Body of pancreas (tissue), 4 donors: Measurements from ENCODE around the gene ESYT2.

ENCODE experiments used
- POLR2A ChIP-seq, 3 donors: fragments of 450-650 bp; IDR thresholded peaks; one replicate each; pipeline ENCODE4 v1.6.1; 2016; ENCODE audit warnings: antibody characterized with exemption in 3 of 3, mild to moderate bottlenecking in 2 of 3
- TF ChIP-seq, protein P1 (sequence below), 7 experiments: fragments of 450-650 bp in 4 of 7; fragments of 200-600 bp in 3 of 7; sonication (generic) in 3 of 7; IDR thresholded peaks; one replicate each; pipeline ENCODE4 v1.5.1; 2016 to 2019; ENCODE audit warnings: antibody characterized with exemption in 7 of 7

DNA sequence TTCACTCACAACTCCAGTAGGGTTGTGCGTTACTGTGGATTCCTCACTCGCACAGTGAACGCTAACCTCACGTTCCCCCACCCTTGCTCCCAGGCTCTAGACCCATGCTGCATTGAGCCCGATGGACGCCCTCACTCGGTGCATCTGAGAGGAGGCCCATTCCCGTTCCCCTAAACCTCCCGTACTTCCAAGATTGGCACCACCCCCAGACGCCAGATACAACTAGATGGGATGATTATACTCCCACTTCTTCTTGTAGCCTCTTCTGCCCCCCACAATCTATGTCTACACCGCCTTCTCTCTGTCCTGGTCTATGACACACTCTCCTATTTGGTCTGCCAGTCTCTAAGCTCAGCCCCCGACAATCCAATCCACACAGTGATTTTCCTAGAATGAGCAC, 67.4 kb downstream of the ESYT2 start:
- no peak for TF ChIP-seq POLR2A (IDR thresholded peaks at IDR 0.05)
- TF ChIP-seq, protein P1, sequence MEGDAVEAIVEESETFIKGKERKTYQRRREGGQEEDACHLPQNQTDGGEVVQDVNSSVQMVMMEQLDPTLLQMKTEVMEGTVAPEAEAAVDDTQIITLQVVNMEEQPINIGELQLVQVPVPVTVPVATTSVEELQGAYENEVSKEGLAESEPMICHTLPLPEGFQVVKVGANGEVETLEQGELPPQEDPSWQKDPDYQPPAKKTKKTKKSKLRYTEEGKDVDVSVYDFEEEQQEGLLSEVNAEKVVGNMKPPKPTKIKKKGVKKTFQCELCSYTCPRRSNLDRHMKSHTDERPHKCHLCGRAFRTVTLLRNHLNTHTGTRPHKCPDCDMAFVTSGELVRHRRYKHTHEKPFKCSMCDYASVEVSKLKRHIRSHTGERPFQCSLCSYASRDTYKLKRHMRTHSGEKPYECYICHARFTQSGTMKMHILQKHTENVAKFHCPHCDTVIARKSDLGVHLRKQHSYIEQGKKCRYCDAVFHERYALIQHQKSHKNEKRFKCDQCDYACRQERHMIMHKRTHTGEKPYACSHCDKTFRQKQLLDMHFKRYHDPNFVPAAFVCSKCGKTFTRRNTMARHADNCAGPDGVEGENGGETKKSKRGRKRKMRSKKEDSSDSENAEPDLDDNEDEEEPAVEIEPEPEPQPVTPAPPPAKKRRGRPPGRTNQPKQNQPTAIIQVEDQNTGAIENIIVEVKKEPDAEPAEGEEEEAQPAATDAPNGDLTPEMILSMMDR (IDR thresholded peaks at IDR 0.05), result no peak
